Body of pancreas (tissue), 4 donors: ENCODE measurements around the gene RBM4B. TPM values are rescaled to one million over a fixed set of nuclear protein-coding genes. Genes with fewer than 3 reads are reported as not detected.

ENCODE experiments used
- ATAC-seq: fragments of 150-250 bp; one replicate; pipeline ENCODE4 v1.9.1; 2016
- DNase-seq, 4 donors: peaks; one replicate each; pipeline ENCODE4 v3.0.0-alpha.2; 2019
- H3K27ac ChIP-seq, 4 donors: fragments of 200-600 bp; sonication (generic); 1 replicate in 3 of 4; 2 replicates in 1 of 4; pipeline versions ENCODE4 v1.5.1 to v1.6.1; 2016 to 2019; ENCODE audit warnings: mild to moderate bottlenecking in 1 of 4, mixed read lengths in 1 of 4, moderate library complexity in 1 of 4
- H3K27me3 ChIP-seq, 2 donors: fragments of 200-600 bp; sonication (generic); one replicate each; pipeline ENCODE4 v1.6.0; 2016; ENCODE audit warnings: mild to moderate bottlenecking in 1 of 2
- H3K36me3 ChIP-seq, 2 donors: fragments of 200-600 bp; sonication (generic); replicated peaks in 1 of 2; 2 replicates each; pipeline ENCODE4 v1.5.1; 2016; ENCODE audit warnings: low read depth in 2 of 2; ENCODE audit not compliant: insufficient read depth in 1 of 2
- H3K4me1 ChIP-seq: fragments of 200-600 bp; sonication (generic); one replicate; pipeline ENCODE4 v1.6.0; 2016
- H3K4me3 ChIP-seq, 2 donors: fragments of 200-600 bp; sonication (generic); 1 replicate in 1 of 2; 2 replicates in 1 of 2; pipeline ENCODE4 v1.5.1; 2016 to 2019
- H3K9me3 ChIP-seq, 3 donors: fragments of 200-600 bp; sonication (generic); 1 replicate in 2 of 3; 2 replicates in 1 of 3; pipeline ENCODE4 v1.5.1; 2016
- CTCF ChIP-seq, 7 experiments: fragments of 450-650 bp in 4 of 7; fragments of 200-600 bp in 3 of 7; sonication (generic) in 3 of 7; IDR thresholded peaks; one replicate each; pipeline ENCODE4 v1.5.1; 2016 to 2019; ENCODE audit warnings: antibody characterized with exemption in 7 of 7
- POLR2A ChIP-seq, 3 donors: fragments of 450-650 bp; IDR thresholded peaks; one replicate each; pipeline ENCODE4 v1.6.1; 2016; ENCODE audit warnings: antibody characterized with exemption in 3 of 3, mild to moderate bottlenecking in 2 of 3
- WGBS, 2 donors: methylation state at CpG; one replicate each; pipeline ENCODE4 v1.1.5; 2017; 5-methylcytosine and 5-hydroxymethylcytosine counted together
- intact Hi-C: fragments of 100-400 bp; cut with DNase I; formaldehyde crosslinking; loops from one replicate; pipeline ENCODE4 v1.15.1; 2023
- total RNA-seq, 2 donors: library from RNA; depleted of rRNA; stranded (reverse); fragments of >200 nt; gene quantifications; one replicate each; pipeline ENCODE4 v1.1.0, GENCODE V29; 2016

Gene RBM4B
- total RNA-seq, 2 donors from 2014 or later, result 13.2 to 22.6 TPM

- ATAC-seq, result no peak
- Histone ChIP-seq H3K4me1 (peaks cover 35% of the 10 kb centered on the region), H3K27ac (no peak overlapping the region), H3K4me3 (no peak overlapping the region), H3K36me3 (peaks cover 0 to 6% of the 10 kb centered on the region in 2 donors), H3K27me3 (no peaks in the 10 kb centered on the region), H3K9me3 (no peaks in the 10 kb centered on the region)
- WGBS, 2 donors, result 86 to 87% methylated on average over 16 to 19 of the region's 19 CpGs
- DNase-seq, result no peak
- TF ChIP-seq POLR2A (IDR thresholded peaks at IDR 0.05) (no peak), CTCF (IDR thresholded peaks at IDR 0.05) (no peak)
- intact Hi-C loops, result no loop called here
These were observed 37.8 kb upstream of the RBM4B start for GRCh38 chr11:66715346-66716085.

GRCh38 chr11:66713746-66714480 is 36.2 kb upstream of the RBM4B start:
- H3K27ac ChIP-seq, result no peak overlapping the region
- intact Hi-C loops, result no loop called here
- peaks cover 19% of the 10 kb centered on the region for H3K4me1 ChIP-seq
- H3K9me3 ChIP-seq, result no peaks in the 10 kb centered on the region
- peaks cover 0 to 8% of the 10 kb centered on the region in 2 donors for H3K36me3 ChIP-seq
- H3K27me3 ChIP-seq, result no peaks in the 10 kb centered on the region
- no peak for ATAC-seq
- no peak for DNase-seq
- TF ChIP-seq POLR2A (IDR thresholded peaks at IDR 0.05) (no peak), CTCF (IDR thresholded peaks at IDR 0.05) (no peak)
- 79 to 81% methylated on average over 11 to 12 of the region's 12 CpGs for whole genome bisulfite sequencing, 2 donors
- H3K4me3 ChIP-seq, result no peak overlapping the region

- Histone ChIP-seq H3K4me1 (no peaks in the 10 kb centered on the region), H3K27me3 (no peaks in the 10 kb centered on the region), H3K27ac (no peak overlapping the region), H3K9me3 (no peaks in the 10 kb centered on the region), H3K4me3 (no peak overlapping the region), H3K36me3 (peaks cover 0 to 11% of the 10 kb centered on the region in 2 donors)
- WGBS, 2 donors, result 92 to 93% methylated on average over 6 to 15 of the region's 15 CpGs
- ATAC-seq (no peak), DNase-seq (no peak)
- TF ChIP-seq CTCF (IDR thresholded peaks at IDR 0.05) (no peak), POLR2A (IDR thresholded peaks at IDR 0.05) (no peak)
- intact Hi-C loops, result no loop called here
These were observed 32.8 kb upstream of the RBM4B start for GRCh38 chr11:66710384-66710930.

- Histone ChIP-seq H3K4me3 (no peak overlapping the region), H3K27me3 (no peaks in the 10 kb centered on the region), H3K36me3 (peaks cover 0 to 10% of the 10 kb centered on the region in 2 donors), H3K9me3 (no peaks in the 10 kb centered on the region), H3K27ac (no peak overlapping the region), H3K4me1 (no peaks in the 10 kb centered on the region)
- no peak for TF ChIP-seq POLR2A (IDR thresholded peaks at IDR 0.05)
- 84 to 86% methylated on average over 14 of the region's 14 CpGs for WGBS, 2 donors
- intact Hi-C loops, result no loop called here
- ATAC-seq, result no peak
- no peak for DNase-seq
These were observed 31.0 kb upstream of the RBM4B start for GRCh38 chr11:66708701-66709100.

GRCh38 chr11:66708094-66708493 is 30.4 kb upstream of the RBM4B start:
- intact Hi-C loops, result no loop called here
- TF ChIP-seq POLR2A (IDR thresholded peaks at IDR 0.05) (no peak), CTCF (IDR thresholded peaks at IDR 0.05) (no peak)
- ATAC-seq (no peak), DNase-seq (no peak)
- Histone ChIP-seq H3K36me3 (peaks cover 0 to 9% of the 10 kb centered on the region in 2 donors), H3K4me3 (no peak overlapping the region), H3K4me1 (no peaks in the 10 kb centered on the region), H3K9me3 (no peaks in the 10 kb centered on the region), H3K27me3 (no peaks in the 10 kb centered on the region), H3K27ac (no peak overlapping the region)
- 93 to 94% methylated on average over 20 of the region's 20 CpGs for whole genome bisulfite sequencing, 2 donors
